ENCODE measurements around the gene LRP2. TPM values are rescaled to one million over a fixed set of nuclear protein-coding genes. Genes with fewer than 3 reads are reported as not detected.

LRP2 gene
- total RNA-seq, 4 donors from 2014 or later, result 154 to 310 (median 184) TPM

DNA sequence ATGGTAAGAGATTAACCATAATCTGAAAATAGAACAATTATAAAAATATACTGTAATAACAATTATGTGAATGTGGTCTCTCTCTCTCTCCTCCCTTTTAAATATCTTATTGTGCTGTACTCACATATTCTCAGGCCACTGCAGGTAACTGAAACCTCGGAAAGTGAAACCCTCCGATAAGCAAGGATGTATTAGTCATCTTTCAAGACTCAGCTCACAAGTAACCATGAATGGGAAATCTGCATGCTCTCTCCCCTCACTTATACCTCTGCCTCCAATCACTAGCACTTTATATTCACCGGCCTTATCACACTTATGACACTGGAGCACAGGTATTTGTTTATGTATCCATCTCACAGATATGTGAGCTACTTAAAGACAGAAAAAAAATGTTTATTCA, 139.7 kb downstream of the LRP2 start:
- WGBS, 2 donors, result 66 to 71% methylated on average over 3 of the region's 3 CpGs

DNA sequence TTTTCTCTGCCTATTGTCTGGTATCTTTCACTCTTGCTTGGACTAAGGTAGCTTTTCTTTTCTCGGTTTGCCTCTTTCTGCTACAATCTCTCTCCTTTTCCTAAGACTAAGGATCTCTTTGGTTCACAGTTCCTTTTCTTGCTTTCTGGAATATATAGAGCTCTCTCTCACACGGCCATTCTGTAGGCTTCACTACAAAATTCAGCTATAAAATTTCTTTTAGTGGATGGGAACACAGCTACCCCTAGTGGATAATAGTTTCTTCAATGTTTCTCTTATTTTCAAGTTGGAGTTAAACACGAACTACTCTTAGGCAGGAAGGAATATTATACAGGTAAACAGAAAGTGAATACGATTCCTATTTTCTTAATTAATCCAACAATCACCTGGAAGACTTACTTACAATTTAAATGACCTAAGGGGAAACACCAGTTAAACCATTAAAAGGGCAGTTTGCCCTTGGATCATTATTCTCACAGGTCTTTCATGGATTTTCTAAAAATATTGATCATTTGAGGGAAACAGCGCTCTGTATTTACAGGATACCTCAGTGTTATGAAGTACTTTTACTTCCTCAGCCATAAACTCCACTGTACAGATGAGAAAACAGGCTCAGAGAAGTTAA, 140.5 kb downstream of the LRP2 start:
- WGBS, 2 donors, result 51 to 53% methylated on average over 5 of the region's 5 CpGs
- no peak overlapping the region for H3K4me3 ChIP-seq (replicated peaks in 1 of 3)
- no peaks in the 10 kb centered on the region for H3K36me3 ChIP-seq
- H3K9me3 ChIP-seq, result no peaks in the 10 kb centered on the region
- peaks cover 12 to 31% of the 10 kb centered on the region in 2 donors for H3K4me1 ChIP-seq
- no peak for DNase-seq
- no peaks in the 10 kb centered on the region for H3K27me3 ChIP-seq
- intact Hi-C loops (cut with DNase I), result no loop called here
- H3K27ac ChIP-seq, result peak overlapping the region in 1 of 3 donors; percentile 40
- no peak for TF ChIP-seq POLR2A (IDR thresholded peaks at IDR 0.05)
- TF ChIP-seq, protein P1, sequence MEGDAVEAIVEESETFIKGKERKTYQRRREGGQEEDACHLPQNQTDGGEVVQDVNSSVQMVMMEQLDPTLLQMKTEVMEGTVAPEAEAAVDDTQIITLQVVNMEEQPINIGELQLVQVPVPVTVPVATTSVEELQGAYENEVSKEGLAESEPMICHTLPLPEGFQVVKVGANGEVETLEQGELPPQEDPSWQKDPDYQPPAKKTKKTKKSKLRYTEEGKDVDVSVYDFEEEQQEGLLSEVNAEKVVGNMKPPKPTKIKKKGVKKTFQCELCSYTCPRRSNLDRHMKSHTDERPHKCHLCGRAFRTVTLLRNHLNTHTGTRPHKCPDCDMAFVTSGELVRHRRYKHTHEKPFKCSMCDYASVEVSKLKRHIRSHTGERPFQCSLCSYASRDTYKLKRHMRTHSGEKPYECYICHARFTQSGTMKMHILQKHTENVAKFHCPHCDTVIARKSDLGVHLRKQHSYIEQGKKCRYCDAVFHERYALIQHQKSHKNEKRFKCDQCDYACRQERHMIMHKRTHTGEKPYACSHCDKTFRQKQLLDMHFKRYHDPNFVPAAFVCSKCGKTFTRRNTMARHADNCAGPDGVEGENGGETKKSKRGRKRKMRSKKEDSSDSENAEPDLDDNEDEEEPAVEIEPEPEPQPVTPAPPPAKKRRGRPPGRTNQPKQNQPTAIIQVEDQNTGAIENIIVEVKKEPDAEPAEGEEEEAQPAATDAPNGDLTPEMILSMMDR (IDR thresholded peaks at IDR 0.05), result peak in 4 of 6 experiments; percentile 12 to 43 (median 34)

More for the DNA sequence above, 139.7 kb downstream of the LRP2 start:
- Histone ChIP-seq H3K36me3 (no peaks in the 10 kb centered on the region), H3K4me3 (replicated peaks in 1 of 3) (no peak overlapping the region), H3K27me3 (no peaks in the 10 kb centered on the region), H3K9me3 (no peaks in the 10 kb centered on the region), H3K4me1 (peaks cover 12 to 33% of the 10 kb centered on the region in 2 donors), H3K27ac (peak overlapping the region in 1 of 3 donors; percentile 3)
- TF ChIP-seq, protein P1 (IDR thresholded peaks at IDR 0.05), result no peak
- no peak for DNase-seq
- intact Hi-C loops (cut with DNase I), result no loop called here

DNA sequence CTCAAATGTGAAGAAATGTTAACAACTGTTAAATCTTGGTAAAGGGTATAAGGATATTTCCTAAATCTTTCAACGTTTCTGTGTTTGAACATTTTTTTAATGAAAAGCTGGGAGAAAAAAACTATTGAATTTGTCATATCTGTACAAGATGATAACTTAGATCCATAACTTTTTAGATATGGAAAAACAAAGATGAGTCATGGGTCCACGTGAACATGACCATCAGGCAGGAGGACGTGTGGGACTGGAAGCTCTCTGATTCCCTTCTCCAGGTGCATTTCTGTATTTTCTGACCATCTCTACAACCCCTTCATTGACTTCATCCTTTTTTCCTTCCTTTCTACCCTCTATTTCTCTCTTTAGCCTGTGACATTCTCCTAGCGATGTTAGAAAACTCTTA, 151.4 kb downstream of the LRP2 start:
- DNase-seq, result no peak
- 84 to 90% methylated on average over 4 of the region's 4 CpGs for WGBS, 2 donors
- Histone ChIP-seq H3K27me3 (no peaks in the 10 kb centered on the region), H3K4me3 (replicated peaks in 1 of 3) (no peak overlapping the region), H3K36me3 (peaks cover 3 to 32% of the 10 kb centered on the region in 2 donors), H3K4me1 (no peaks in the 10 kb centered on the region), H3K9me3 (no peaks in the 10 kb centered on the region), H3K27ac (no peak overlapping the region)
- no peak for TF ChIP-seq POLR2A (IDR thresholded peaks at IDR 0.05)
- TF ChIP-seq, protein P1 (IDR thresholded peaks at IDR 0.05), result no peak
- intact Hi-C loops (cut with DNase I), result no loop called here

DNA sequence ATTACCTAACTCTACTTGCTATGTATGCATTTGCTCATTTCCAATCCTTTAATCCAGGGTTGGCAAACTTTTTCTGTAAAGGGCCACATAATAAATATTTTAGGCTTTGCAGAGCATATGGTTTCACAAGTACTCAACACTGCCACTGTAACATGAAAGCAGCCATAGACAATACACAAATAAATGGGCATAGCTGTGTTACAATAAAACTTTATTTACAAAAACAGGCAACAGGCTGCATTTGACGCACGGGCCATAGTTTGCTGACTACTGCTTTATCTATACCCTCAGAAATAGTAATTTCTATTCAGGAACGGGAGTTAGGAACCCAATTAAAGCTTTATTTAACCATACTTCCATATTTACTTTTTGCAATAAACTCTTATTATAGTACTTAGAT, 154.3 kb downstream of the LRP2 start:
- intact Hi-C loops (cut with DNase I), result no loop called here
- TF ChIP-seq POLR2A (IDR thresholded peaks at IDR 0.05), result no peak
- TF ChIP-seq, protein P1 (IDR thresholded peaks at IDR 0.05), result no peak
- no peak overlapping the region for H3K27ac ChIP-seq
- no peak overlapping the region for H3K4me3 ChIP-seq (replicated peaks in 1 of 3)
- no peaks in the 10 kb centered on the region for H3K4me1 ChIP-seq
- peaks cover 15 to 44% of the 10 kb centered on the region in 2 donors for H3K36me3 ChIP-seq
- whole genome bisulfite sequencing, 2 donors, result 95 to 98% methylated on average over 3 of the region's 3 CpGs
- no peak for DNase-seq
- H3K27me3 ChIP-seq, result no peaks in the 10 kb centered on the region
- no peaks in the 10 kb centered on the region for H3K9me3 ChIP-seq

DNA sequence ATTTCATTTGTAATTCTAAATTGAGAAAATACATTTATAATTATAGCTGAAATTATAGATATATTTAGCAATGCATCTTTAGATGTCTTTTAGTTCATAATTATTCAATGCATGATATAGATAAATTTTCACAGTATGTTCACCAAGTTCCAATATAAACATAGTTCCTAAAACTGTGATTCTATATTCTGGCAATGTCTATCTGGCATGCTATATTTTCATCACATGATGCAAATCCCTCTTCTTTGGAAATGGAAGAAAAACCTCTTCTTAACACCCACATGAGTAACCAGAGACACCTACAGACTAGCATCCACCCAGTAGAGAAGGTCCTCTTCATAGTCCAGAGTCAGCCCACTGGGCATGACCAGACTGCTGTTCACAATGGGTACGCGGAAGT, 157.2 kb downstream of the LRP2 start:
- Histone ChIP-seq H3K36me3 (peaks cover 16 to 27% of the 10 kb centered on the region in 2 donors), H3K27ac (no peak overlapping the region), H3K4me3 (replicated peaks in 1 of 3) (no peak overlapping the region), H3K9me3 (no peaks in the 10 kb centered on the region), H3K4me1 (no peaks in the 10 kb centered on the region), H3K27me3 (no peaks in the 10 kb centered on the region)
- DNase-seq, result no peak
- no peak for TF ChIP-seq POLR2A (IDR thresholded peaks at IDR 0.05)
- TF ChIP-seq, protein P1 (IDR thresholded peaks at IDR 0.05), result no peak
- 96% methylated on average over 2 of the region's 2 CpGs for WGBS, 2 donors
- intact Hi-C loops (cut with DNase I), result no loop called here

Data from thyroid gland (tissue), 4 donors.